Ascending aorta (tissue), 2 donors: ENCODE results near the gene CLDN6. TPM values are rescaled to one million over a fixed set of nuclear protein-coding genes. Genes with fewer than 3 reads are reported as not detected.

ENCODE experiments used
- DNase-seq, 2 donors: peaks; one replicate each; pipeline ENCODE4 v3.0.0-alpha.2; 2019; ENCODE audit warnings: low spot score in 2 of 2
- H3K27ac ChIP-seq, 2 donors: fragments of 200-600 bp; sonication (generic); one replicate each; pipeline ENCODE4 v1.5.1; 2016 to 2017; ENCODE audit warnings: mild to moderate bottlenecking in 1 of 2
- H3K27me3 ChIP-seq: fragments of 200-600 bp; sonication (generic); one replicate; pipeline ENCODE4 v1.5.1; 2017
- H3K36me3 ChIP-seq, 2 donors: fragments of 200-600 bp; sonication (generic); one replicate each; pipeline ENCODE4 v1.5.1; 2016
- H3K4me1 ChIP-seq, 2 donors: fragments of 200-600 bp; sonication (generic); one replicate each; pipeline ENCODE4 v1.5.1; 2016 to 2017; ENCODE audit warnings: mild to moderate bottlenecking in 1 of 2
- H3K4me3 ChIP-seq, 2 donors: fragments of 200-600 bp; sonication (generic); one replicate each; pipeline ENCODE4 v1.5.1; 2016 to 2017; ENCODE audit warnings: mild to moderate bottlenecking in 1 of 2
- H3K9me3 ChIP-seq, 2 donors: fragments of 200-600 bp; sonication (generic); one replicate each; pipeline ENCODE4 v1.5.1; 2016
- CTCF ChIP-seq, 3 experiments: fragments of 200-600 bp in 2 of 3; fragments of 450-650 bp in 1 of 3; sonication (generic) in 2 of 3; IDR thresholded peaks; one replicate each; pipeline ENCODE4 v1.5.1; 2016 to 2019; ENCODE audit warnings: antibody characterized with exemption in 3 of 3, mild to moderate bottlenecking in 1 of 3, moderate library complexity in 1 of 3
- intact Hi-C: fragments of 100-400 bp; cut with DNase I; formaldehyde crosslinking; loops from one replicate; pipeline ENCODE4 v1.15.1; 2023
- total RNA-seq: library from RNA; depleted of rRNA; stranded (reverse); fragments of >200 nt; gene quantifications from one replicate; pipeline ENCODE4 v1.1.0, GENCODE V29; 2016

CLDN6 gene
- not detected for total RNA-seq

- intact Hi-C loops: no loop called here
Measured at GRCh38 chr16:3017794-3018506, at the start of gene CLDN6. Gene CLDN6 (minus strand): TSS chr16:3018183. CDS start chr16:3016021, 2,162 bp downstream.

DNA sequence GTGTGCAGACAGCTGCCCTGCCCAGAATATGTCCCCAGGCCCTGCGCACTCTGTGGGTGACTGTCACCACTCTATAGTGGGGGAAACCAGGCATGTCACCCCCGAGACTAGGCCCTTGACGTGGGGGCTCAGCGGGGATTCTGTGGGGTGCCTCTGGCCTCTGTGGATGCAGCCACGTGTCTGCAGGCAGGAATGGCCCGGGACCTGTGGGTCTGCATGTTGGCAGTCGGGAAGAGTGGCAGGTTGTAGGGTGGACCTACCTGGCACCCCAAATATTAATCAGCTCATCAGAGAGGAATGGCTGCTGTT, 48.4 kb upstream of the CLDN6 start:
- no peaks in the 10 kb centered on the region for H3K36me3 ChIP-seq
- intact Hi-C loops: no loop called here
- H3K27me3 ChIP-seq: no peaks in the 10 kb centered on the region
- TF ChIP-seq CTCF (IDR thresholded peaks at IDR 0.05): no peak
- DNase-seq: no peak
- H3K27ac ChIP-seq: no peak overlapping the region
- H3K4me3 ChIP-seq: peak overlapping the region in 1 of 2 donors; percentile 45
- H3K9me3 ChIP-seq: no peaks in the 10 kb centered on the region
- H3K4me1 ChIP-seq: peaks cover 0 to 5% of the 10 kb centered on the region in 2 donors

More at GRCh38 chr16:3017794-3018506, at the start of gene CLDN6:
- Histone ChIP-seq H3K27me3 (peaks cover 14% of the 10 kb centered on the region), H3K9me3 (no peaks in the 10 kb centered on the region), H3K4me3 (no peak within 1 kb of the TSS), H3K27ac (no peak within 1 kb of the TSS), H3K36me3 (no peaks in the 10 kb centered on the region), H3K4me1 (peaks cover 5 to 17% of the 10 kb centered on the region in 2 donors)
- TF ChIP-seq CTCF (IDR thresholded peaks at IDR 0.05): no peak
- DNase-seq: no peak

DNA sequence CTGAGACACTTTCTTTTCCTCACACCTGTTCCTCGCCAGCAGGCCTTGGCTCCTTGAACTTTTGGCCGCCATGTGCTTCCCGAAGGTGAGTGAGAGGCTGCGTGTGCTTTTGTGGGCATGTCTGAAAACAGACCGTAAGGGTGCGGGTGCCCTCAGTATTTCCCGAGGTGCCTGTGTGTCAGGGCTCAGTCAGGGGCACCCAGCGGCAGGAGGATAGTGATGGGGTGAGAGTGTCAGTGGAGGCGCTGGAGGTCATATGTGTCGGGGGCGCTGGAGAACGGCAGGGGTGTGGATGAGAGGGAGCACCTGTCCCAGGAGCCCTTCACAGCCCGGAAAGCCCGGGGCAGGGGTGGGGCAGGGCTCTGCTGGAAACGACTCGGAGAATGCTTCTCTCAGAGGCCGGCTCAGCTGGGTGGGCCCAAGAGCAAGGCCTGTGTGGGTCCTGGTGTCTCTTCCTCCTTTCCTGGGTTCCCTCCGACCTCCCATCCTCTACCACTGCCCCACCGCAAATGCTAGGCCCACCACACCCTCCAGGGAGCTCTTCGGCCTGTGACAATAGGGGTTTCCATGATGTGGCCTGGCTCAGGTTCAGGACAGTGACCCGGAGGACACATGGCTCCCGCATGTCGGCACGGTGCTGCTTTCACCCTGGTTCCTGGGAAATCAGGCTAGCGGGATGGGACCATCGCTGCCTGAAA, 47.9 kb upstream of the CLDN6 start:
- intact Hi-C loops: no loop called here
- DNase-seq: no peak
- Histone ChIP-seq H3K4me1 (peaks cover 0 to 5% of the 10 kb centered on the region in 2 donors), H3K27me3 (no peaks in the 10 kb centered on the region), H3K36me3 (no peaks in the 10 kb centered on the region), H3K4me3 (peak overlapping the region in 1 of 2 donors; percentile 45), H3K9me3 (no peaks in the 10 kb centered on the region), H3K27ac (peak overlapping the region; percentile 19 to 29)
- TF ChIP-seq CTCF (IDR thresholded peaks at IDR 0.05): no peak

DNA sequence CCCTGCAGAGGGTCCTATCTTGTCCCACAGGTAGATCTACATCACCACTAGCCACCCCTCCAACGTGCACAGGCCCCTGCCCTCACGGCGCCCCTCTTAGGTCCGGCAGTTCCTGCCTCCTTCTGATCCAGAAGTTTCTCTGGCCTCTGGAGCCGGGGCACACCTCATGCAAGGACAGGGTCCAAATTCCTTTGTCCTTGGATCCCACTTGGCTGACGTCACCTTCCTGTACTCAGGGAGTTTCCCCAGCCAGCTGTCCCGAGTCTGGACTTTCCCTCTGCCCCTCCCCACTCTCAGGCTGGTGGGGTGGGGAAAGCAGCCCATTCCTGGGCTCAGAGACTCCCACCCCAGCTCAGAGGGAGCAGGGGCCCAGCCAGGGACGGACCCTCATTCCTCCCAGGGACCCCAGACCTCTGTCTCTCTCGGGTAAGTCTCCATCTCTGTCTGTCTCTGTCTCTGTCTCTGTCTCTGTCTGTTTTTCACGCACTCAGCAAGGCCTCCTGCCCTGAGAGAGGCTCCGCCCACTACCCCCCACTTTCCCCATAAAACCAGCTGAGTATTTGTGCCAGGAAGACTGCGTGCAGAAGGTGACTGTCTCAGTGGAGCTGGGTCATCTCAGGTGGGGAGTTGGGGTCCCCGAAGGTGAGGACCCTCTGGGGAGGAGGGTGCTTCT, 47.2 kb upstream of the CLDN6 start, which contains the start of gene IL32:
Gene IL32 (plus strand): TSS at position 572 of the 673 bp plus-strand sequence. CDS start 172 bp downstream, outside the sequence.
- intact Hi-C loops: no loop called here
- Histone ChIP-seq H3K4me1 (peaks cover 0 to 5% of the 10 kb centered on the region in 2 donors), H3K9me3 (no peaks in the 10 kb centered on the region), H3K27me3 (no peaks in the 10 kb centered on the region), H3K36me3 (no peaks in the 10 kb centered on the region), H3K27ac (peak within 1 kb of the TSS; percentile 19 to 29), H3K4me3 (peak within 1 kb of the TSS in 1 of 2 donors; percentile 45)
- peak in 1 of 2 donors; percentile 83 for DNase-seq
- no peak for TF ChIP-seq CTCF (IDR thresholded peaks at IDR 0.05)

GRCh38 chr16:3063625-3064386, 45.8 kb upstream of the CLDN6 start:
- TF ChIP-seq CTCF (IDR thresholded peaks at IDR 0.05): no peak
- intact Hi-C loops: loop anchor here (5.0 kb wide), 1 partner anchor 33 kb away; the partner anchor contains the start of gene ZSCAN10
- Histone ChIP-seq H3K4me1 (peaks cover 0 to 11% of the 10 kb centered on the region in 2 donors), H3K36me3 (no peaks in the 10 kb centered on the region), H3K4me3 (no peak overlapping the region), H3K27ac (no peak overlapping the region), H3K27me3 (no peaks in the 10 kb centered on the region), H3K9me3 (no peaks in the 10 kb centered on the region)
- DNase-seq: no peak
